Activated naive CD8-positive, alpha-beta T cell treated with anti-CD3 and anti-CD28 coated beads, Interleukin-2, amount 50 U/mL, for 24 hours (primary cell): ENCODE results near the gene KIR3DL2.
A peak's percentile ranks its signal among the peaks of the same experiment; 100 is the strongest.
"Not testable (repeated sequence)": the region's sequence is repeated elsewhere in the genome, so short reads cannot be mapped to it uniquely, and the experiment has no call there.

ENCODE experiments used
- ATAC-seq: fragments of 150-1000 bp; cut with Tn5 transposase; one replicate; pipeline ENCODE4 v1.10.0; 2021
- DNase-seq: peaks from one replicate; pipeline ENCODE4 v3.0.0; 2021
- H3K27ac Mint-ChIP-seq: one replicate; pipeline ENCODE4 v1.8.0; 2021; ENCODE audit warnings: mild to moderate bottlenecking, mixed read lengths
- H3K27me3 Mint-ChIP-seq: one replicate; pipeline ENCODE4 v1.8.0; 2021; ENCODE audit warnings: mixed read lengths
- H3K36me3 Mint-ChIP-seq: one replicate; pipeline ENCODE4 v1.8.0; 2021; ENCODE audit warnings: low read depth, mixed read lengths
- H3K4me1 Mint-ChIP-seq: one replicate; pipeline ENCODE4 v1.8.0; 2021; ENCODE audit warnings: mixed read lengths
- H3K4me3 Mint-ChIP-seq: one replicate; pipeline ENCODE4 v1.8.0; 2021; ENCODE audit warnings: mild to moderate bottlenecking, moderate library complexity, mixed read lengths
- H3K9me3 Mint-ChIP-seq: one replicate; pipeline ENCODE4 v1.8.0; 2021; ENCODE audit warnings: mixed read lengths

The KIR3DL2 gene

GRCh38 chr19:54850061-54850640, at the start of gene KIR3DL2:
KIR3DL2 (plus strand) TSS chr19:54850443; CDS start chr19:54850476, 33 bp downstream.
- H3K4me3 Mint-ChIP-seq = not testable (repeated sequence)

GRCh38 chr19:54803410-54803809, 46.8 kb upstream of the KIR3DL2 start, which contains the start of gene KIR2DL4:
KIR2DL4 (plus strand) TSS chr19:54803610; CDS start chr19:54803652, 42 bp downstream.
- DNase-seq = no peak
- Mint-ChIP-seq H3K27ac (no peak within 1 kb of the TSS), H3K4me3 (no peak within 1 kb of the TSS), H3K36me3 (no peaks in the 10 kb centered on the region), H3K9me3 (no peaks in the 10 kb centered on the region), H3K4me1 (no peaks in the 10 kb centered on the region), H3K27me3 (peaks cover 12% of the 10 kb centered on the region)
- no peak for ATAC-seq

More at GRCh38 chr19:54850061-54850640, at the start of gene KIR3DL2:
- H3K36me3 Mint-ChIP-seq, ATAC-seq, H3K9me3 Mint-ChIP-seq, H3K27ac Mint-ChIP-seq, DNase-seq, H3K4me1 Mint-ChIP-seq: not testable (repeated sequence)
- peaks cover 18% of the 10 kb centered on the region for H3K27me3 Mint-ChIP-seq

GRCh38 chr19:54804101-54804500, 46.1 kb upstream of the KIR3DL2 start:
- Mint-ChIP-seq H3K36me3 (no peaks in the 10 kb centered on the region), H3K27ac (no peak overlapping the region), H3K4me1 (no peaks in the 10 kb centered on the region), H3K9me3 (no peaks in the 10 kb centered on the region), H3K4me3 (no peak overlapping the region), H3K27me3 (peaks cover 9% of the 10 kb centered on the region)
- ATAC-seq = peak; percentile 33
- DNase-seq = peak; percentile 14

GRCh38 chr19:54804571-54804970, 45.7 kb upstream of the KIR3DL2 start:
- DNase-seq (no peak), ATAC-seq (no peak)
- H3K4me1 Mint-ChIP-seq = no peaks in the 10 kb centered on the region
- no peak overlapping the region for H3K27ac Mint-ChIP-seq
- no peaks in the 10 kb centered on the region for H3K36me3 Mint-ChIP-seq
- H3K27me3 Mint-ChIP-seq = peaks cover 4% of the 10 kb centered on the region
- H3K9me3 Mint-ChIP-seq = peaks cover 2% of the 10 kb centered on the region
- H3K4me3 Mint-ChIP-seq = no peak overlapping the region

- no peak overlapping the region for H3K4me3 Mint-ChIP-seq
- H3K9me3 Mint-ChIP-seq = peaks cover 10% of the 10 kb centered on the region
- H3K4me1 Mint-ChIP-seq = no peaks in the 10 kb centered on the region
- ATAC-seq = no peak
- DNase-seq = no peak
- H3K27ac Mint-ChIP-seq = no peak overlapping the region
- no peaks in the 10 kb centered on the region for H3K36me3 Mint-ChIP-seq
- peaks cover 7% of the 10 kb centered on the region for H3K27me3 Mint-ChIP-seq
Observed at GRCh38 chr19:54805665-54806515, 44.4 kb upstream of the KIR3DL2 start.

GRCh38 chr19:54806516-54806838, 43.8 kb upstream of the KIR3DL2 start:
- ATAC-seq (no peak), DNase-seq (no peak)
- Mint-ChIP-seq H3K9me3 (peaks cover 11% of the 10 kb centered on the region), H3K4me1 (no peaks in the 10 kb centered on the region), H3K27me3 (peaks cover 7% of the 10 kb centered on the region), H3K36me3 (no peaks in the 10 kb centered on the region), H3K27ac (no peak overlapping the region), H3K4me3 (no peak overlapping the region)

GRCh38 chr19:54814571-54814970, 35.7 kb upstream of the KIR3DL2 start:
- H3K27me3 Mint-ChIP-seq = not testable (repeated sequence)

GRCh38 chr19:54816251-54816650, 34.0 kb upstream of the KIR3DL2 start, which contains the start of gene KIR3DL1:
KIR3DL1 (plus strand) TSS chr19:54816468.
- ATAC-seq, H3K4me1 Mint-ChIP-seq, H3K36me3 Mint-ChIP-seq, H3K27me3 Mint-ChIP-seq, H3K9me3 Mint-ChIP-seq, DNase-seq: not testable (repeated sequence)
- Mint-ChIP-seq H3K27ac (peak within 1 kb of the TSS; percentile 25), H3K4me3 (peak within 1 kb of the TSS; percentile 24)

More at GRCh38 chr19:54814571-54814970, 35.7 kb upstream of the KIR3DL2 start:
- H3K9me3 Mint-ChIP-seq = peaks cover 15% of the 10 kb centered on the region
- not testable (repeated sequence) for H3K4me1 Mint-ChIP-seq, ATAC-seq, H3K4me3 Mint-ChIP-seq, DNase-seq, H3K36me3 Mint-ChIP-seq, H3K27ac Mint-ChIP-seq

GRCh38 chr19:54817670-54818536, 32.3 kb upstream of the KIR3DL2 start:
- H3K4me3 Mint-ChIP-seq = no peak overlapping the region

GRCh38 chr19:54824416-54824815, 25.8 kb upstream of the KIR3DL2 start:
- H3K4me3 Mint-ChIP-seq, DNase-seq, ATAC-seq, H3K27ac Mint-ChIP-seq, H3K4me1 Mint-ChIP-seq, H3K36me3 Mint-ChIP-seq, H3K27me3 Mint-ChIP-seq, H3K9me3 Mint-ChIP-seq: not testable (repeated sequence)

More at GRCh38 chr19:54817670-54818536, 32.3 kb upstream of the KIR3DL2 start:
- DNase-seq (no peak), ATAC-seq (no peak)
- H3K27me3 Mint-ChIP-seq = peaks cover 4% of the 10 kb centered on the region
- H3K4me1 Mint-ChIP-seq = no peaks in the 10 kb centered on the region
- H3K27ac Mint-ChIP-seq = no peak overlapping the region
- no peaks in the 10 kb centered on the region for H3K9me3 Mint-ChIP-seq
- H3K36me3 Mint-ChIP-seq = no peaks in the 10 kb centered on the region

- DNase-seq, H3K9me3 Mint-ChIP-seq, H3K27ac Mint-ChIP-seq, H3K4me3 Mint-ChIP-seq, H3K36me3 Mint-ChIP-seq, H3K27me3 Mint-ChIP-seq, ATAC-seq, H3K4me1 Mint-ChIP-seq: not testable (repeated sequence)
Observed at GRCh38 chr19:54825326-54825725, 24.9 kb upstream of the KIR3DL2 start.

GRCh38 chr19:54828064-54828463, 22.2 kb upstream of the KIR3DL2 start:
- H3K4me3 Mint-ChIP-seq, DNase-seq, H3K9me3 Mint-ChIP-seq, ATAC-seq, H3K27me3 Mint-ChIP-seq, H3K36me3 Mint-ChIP-seq, H3K4me1 Mint-ChIP-seq, H3K27ac Mint-ChIP-seq: not testable (repeated sequence)

GRCh38 chr19:54832496-54832895, 17.7 kb upstream of the KIR3DL2 start, which contains the start of gene KIR2DS4:
KIR2DS4 (plus strand) TSS chr19:54832676.
- not testable (repeated sequence) for DNase-seq, H3K36me3 Mint-ChIP-seq, H3K27me3 Mint-ChIP-seq, H3K4me1 Mint-ChIP-seq, H3K4me3 Mint-ChIP-seq, H3K27ac Mint-ChIP-seq, ATAC-seq, H3K9me3 Mint-ChIP-seq

GRCh38 chr19:54835126-54835525, 15.1 kb upstream of the KIR3DL2 start:
- ATAC-seq, H3K9me3 Mint-ChIP-seq, H3K27ac Mint-ChIP-seq, DNase-seq, H3K36me3 Mint-ChIP-seq, H3K27me3 Mint-ChIP-seq, H3K4me1 Mint-ChIP-seq, H3K4me3 Mint-ChIP-seq: not testable (repeated sequence)
